AG04449 (cell line): ENCODE measurements around the gene PCNX1.

ENCODE experiments used
- CTCF ChIA-PET: fragments of 350-600 bp; formaldehyde crosslinking; extraction: SDS; loops from one replicate; lab custom pipeline; 2021; ENCODE audit warnings: antibody characterized with exemption; lab: Yijun Ruan, JAX
- POLR2A ChIA-PET: fragments of 400-600, 350-600 bp; formaldehyde crosslinking; extraction: SDS; loops from one replicate; lab custom pipeline; 2020; ENCODE audit warnings: antibody characterized with exemption, inconsistent platforms; lab: Yijun Ruan, JAX
- DNase-seq: peaks from one replicate; pipeline ENCODE4 v3.0.0-alpha.2; 2010; ENCODE audit warnings: low read depth, low spot score
- H3K4me3 ChIP-seq: 2 replicates; pipeline ENCODE4 v1.5.1; 2011; ENCODE audit warnings: low read depth, mild to moderate bottlenecking, control low read depth, low read length
- TF ChIP-seq, protein P1 (sequence below): IDR thresholded peaks from one replicate; pipeline ENCODE4 v1.5.1; 2011; ENCODE audit warnings: mild to moderate bottlenecking, moderate library complexity, low read length, control low read depth, inconsistent platforms; ENCODE audit not compliant: insufficient read depth; ENCODE audit errors: missing control alignments

The PCNX1 gene

GRCh38 chr14:70917633-70918032, 10.4 kb downstream of the PCNX1 start:
- DNase-seq, result no peak
- CTCF ChIA-PET, result interaction anchor here (1.5 to 5.6 kb wide), 2 partner anchors 11 to 99 kb away, joined by 6 to 46 read pairs; partner anchors contain the start of gene PCNX1

GRCh38 chr14:70919774-70920173, 12.5 kb downstream of the PCNX1 start:
- ChIA-PET POLR2A (interaction anchor here (0.7 to 0.9 kb wide), 2 partner anchors 13 to 14 kb away, joined by 3 read pairs; partner anchors contain the start of gene PCNX1), CTCF (interaction anchor here (0.5 to 5.6 kb wide), 4 partner anchors 14 to 1273 kb away, joined by 3 to 46 read pairs (median 6); partner anchors contain the start of gene PCNX1)
- H3K4me3 ChIP-seq, result no peak overlapping the region
- DNase-seq, result no peak
- TF ChIP-seq, protein P1, sequence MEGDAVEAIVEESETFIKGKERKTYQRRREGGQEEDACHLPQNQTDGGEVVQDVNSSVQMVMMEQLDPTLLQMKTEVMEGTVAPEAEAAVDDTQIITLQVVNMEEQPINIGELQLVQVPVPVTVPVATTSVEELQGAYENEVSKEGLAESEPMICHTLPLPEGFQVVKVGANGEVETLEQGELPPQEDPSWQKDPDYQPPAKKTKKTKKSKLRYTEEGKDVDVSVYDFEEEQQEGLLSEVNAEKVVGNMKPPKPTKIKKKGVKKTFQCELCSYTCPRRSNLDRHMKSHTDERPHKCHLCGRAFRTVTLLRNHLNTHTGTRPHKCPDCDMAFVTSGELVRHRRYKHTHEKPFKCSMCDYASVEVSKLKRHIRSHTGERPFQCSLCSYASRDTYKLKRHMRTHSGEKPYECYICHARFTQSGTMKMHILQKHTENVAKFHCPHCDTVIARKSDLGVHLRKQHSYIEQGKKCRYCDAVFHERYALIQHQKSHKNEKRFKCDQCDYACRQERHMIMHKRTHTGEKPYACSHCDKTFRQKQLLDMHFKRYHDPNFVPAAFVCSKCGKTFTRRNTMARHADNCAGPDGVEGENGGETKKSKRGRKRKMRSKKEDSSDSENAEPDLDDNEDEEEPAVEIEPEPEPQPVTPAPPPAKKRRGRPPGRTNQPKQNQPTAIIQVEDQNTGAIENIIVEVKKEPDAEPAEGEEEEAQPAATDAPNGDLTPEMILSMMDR, result no peak

More at GRCh38 chr14:70917633-70918032, 10.4 kb downstream of the PCNX1 start:
- POLR2A ChIA-PET, result no interaction called here
- no peak overlapping the region for H3K4me3 ChIP-seq
- TF ChIP-seq, protein P1, result no peak

DNA sequence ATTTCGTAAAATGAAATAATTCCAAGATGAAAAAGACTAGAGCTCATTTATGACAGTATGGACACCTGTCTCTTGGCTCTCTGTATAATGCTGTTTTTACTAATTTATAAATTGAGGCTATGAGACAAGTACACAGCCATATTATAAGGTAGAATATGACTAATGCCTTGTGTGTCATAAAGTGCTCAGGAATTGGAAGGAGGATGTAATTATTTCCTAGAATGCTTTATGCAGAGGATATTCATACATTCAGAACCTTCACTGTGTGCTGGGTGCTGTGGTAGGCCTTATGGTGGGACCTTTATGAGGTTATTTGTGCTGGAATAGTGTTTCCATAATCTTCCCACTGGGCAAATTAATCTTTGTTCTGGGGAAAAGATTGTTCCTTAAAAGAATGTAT, 13.3 kb downstream of the PCNX1 start:
- no peak for DNase-seq
- ChIA-PET CTCF (interaction anchor here (0.6 to 5.6 kb wide), 5 partner anchors 13 to 207 kb away, joined by 3 to 46 read pairs (median 3); partner anchors contain the start of gene PCNX1), POLR2A (interaction anchor here (0.9 kb wide), 1 partner anchor 14 kb away, joined by 3 read pairs; the partner anchor contains the start of gene PCNX1)
- H3K4me3 ChIP-seq, result no peak overlapping the region
- TF ChIP-seq, protein P1, result no peak

GRCh38 chr14:70921669-70922068, 14.4 kb downstream of the PCNX1 start:
- no peak for DNase-seq
- ChIA-PET CTCF (interaction anchor here (5.6 kb wide), 1 partner anchor 15 kb away, joined by 46 read pairs; the partner anchor contains the start of gene PCNX1), POLR2A (no interaction called here)
- TF ChIP-seq, protein P1, result no peak
- H3K4me3 ChIP-seq, result no peak overlapping the region

- H3K4me3 ChIP-seq, result no peak overlapping the region
- no peak for DNase-seq
- ChIA-PET POLR2A (no interaction called here), CTCF (interaction anchor here (1.9 kb wide), 1 partner anchor 17 kb away, joined by 14 read pairs; the partner anchor contains the start of gene PCNX1)
- TF ChIP-seq, protein P1, result no peak
These were observed 17.3 kb downstream of the PCNX1 start for GRCh38 chr14:70924521-70924920.

DNA sequence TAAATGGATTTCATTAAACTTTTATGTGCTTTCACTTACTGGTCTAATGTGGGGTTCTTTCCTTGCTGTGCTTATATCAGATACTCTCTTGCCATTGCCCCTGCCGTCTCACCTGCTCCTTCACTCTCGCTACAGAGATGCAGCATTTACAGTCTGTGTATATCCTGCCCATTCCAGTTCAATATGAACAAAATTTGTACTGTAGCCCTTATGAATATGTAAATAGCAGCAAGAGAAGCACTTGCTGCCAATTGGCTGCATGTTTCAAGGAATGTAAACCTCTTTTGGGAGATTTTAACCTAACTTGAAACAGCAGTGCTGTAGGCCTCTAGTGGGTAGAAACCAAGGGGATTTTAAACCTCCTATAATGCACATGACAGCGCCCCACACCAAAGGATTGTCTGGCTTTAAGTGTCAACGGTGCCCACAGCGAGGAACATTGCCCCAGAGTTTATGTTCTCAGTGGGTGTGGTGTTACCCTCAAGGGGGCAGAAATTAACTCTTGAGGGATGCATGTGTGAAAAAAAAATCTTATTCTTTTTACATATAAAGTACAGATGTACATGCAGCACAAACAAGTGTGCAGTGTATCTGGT, 19.1 kb downstream of the PCNX1 start:
- TF ChIP-seq, protein P1, result no peak
- CTCF ChIA-PET, result interaction anchor here (1.0 to 2.3 kb wide), 4 partner anchors 8 to 109 kb away, joined by 3 to 14 read pairs (median 6); partner anchors contain the start of gene PCNX1
- no peak overlapping the region for H3K4me3 ChIP-seq
- POLR2A ChIA-PET, result no interaction called here
- DNase-seq, result no peak
